Erythroblast (primary cell): ENCODE measurements around the gene RCC1.

Source experiments
- GATA1 ChIP-seq: IDR thresholded peaks from 2 replicates; pipeline ENCODE4 v1.6.1; 2011; ENCODE audit warnings: low read depth, mild to moderate bottlenecking, control low read depth, low read length, moderate library complexity
- POLR2A ChIP-seq: IDR thresholded peaks from 2 replicates; pipeline ENCODE4 v1.6.1; 2011; ENCODE audit warnings: mild to moderate bottlenecking, low read length

- TF ChIP-seq POLR2A: no peak
- TF ChIP-seq GATA1: no peak
Measured at GRCh38 chr1:28530456-28530855, 24.6 kb downstream of the RCC1 start.
